Tibial artery (tissue), 4 donors: ENCODE measurements around the gene TNS3.

Source experiments
- DNase-seq, 2 donors: peaks; one replicate each; pipeline ENCODE4 v3.0.0-alpha.2; 2019
- H3K27ac ChIP-seq, 2 donors: fragments of 200-600 bp; sonication (generic) in 1 of 2; 1 replicate in 1 of 2; 2 replicates in 1 of 2; pipeline ENCODE4 v1.5.1; 2018 to 2019; ENCODE audit warnings: mild to moderate bottlenecking in 1 of 2
- H3K27me3 ChIP-seq, 2 donors: fragments of 200-600 bp; sonication (generic) in 1 of 2; one replicate each; pipeline versions ENCODE4 v1.5.1 to v1.6.0; 2016 to 2019
- H3K36me3 ChIP-seq, 3 donors: fragments of 200-600 bp; sonication (generic) in 2 of 3; one replicate each; pipeline ENCODE4 v1.5.1; 2016 to 2019; ENCODE audit warnings: mild to moderate bottlenecking in 2 of 3
- H3K4me1 ChIP-seq, 4 donors: fragments of 200-600 bp; sonication (generic) in 2 of 4; 1 replicate in 3 of 4; 2 replicates in 1 of 4; pipeline ENCODE4 v1.5.1; 2016 to 2019
- H3K4me3 ChIP-seq, 2 donors: fragments of 200-600 bp; sonication (generic) in 1 of 2; 1 replicate in 1 of 2; 2 replicates in 1 of 2; pipeline ENCODE4 v1.5.1; 2018 to 2019; ENCODE audit warnings: mild to moderate bottlenecking in 2 of 2
- H3K9me3 ChIP-seq, 3 donors: fragments of 200-600 bp; sonication (generic) in 1 of 3; one replicate each; pipeline ENCODE4 v1.5.1; 2016 to 2019
- CTCF ChIP-seq, 2 experiments: fragments of 200-600 bp in 1 of 2; fragments of 450-650 bp in 1 of 2; IDR thresholded peaks; one replicate each; pipeline ENCODE4 v1.5.1; 2017 to 2019; ENCODE audit warnings: antibody characterized with exemption in 2 of 2, mild to moderate bottlenecking in 1 of 2, moderate library complexity in 1 of 2
- intact Hi-C: fragments of 100-400 bp; cut with DNase I; formaldehyde crosslinking; loops from one replicate; pipeline ENCODE4 v1.15.0; 2023; ENCODE audit warnings: low total_unique reads

The TNS3 gene

GRCh38 chr7:47461161-47461560, 120.8 kb downstream of the TNS3 start:
- no peak for TF ChIP-seq CTCF (IDR thresholded peaks at IDR 0.05)
- no peaks in the 10 kb centered on the region for H3K9me3 ChIP-seq
- H3K36me3 ChIP-seq = no peaks in the 10 kb centered on the region
- H3K27me3 ChIP-seq = no peaks in the 10 kb centered on the region
- intact Hi-C loops = no loop called here
- H3K4me1 ChIP-seq = peaks cover 0 to 41% (median 20%) of the 10 kb centered on the region in 4 donors
- DNase-seq = peak in 1 of 2 donors; percentile 70
- no peak overlapping the region for H3K4me3 ChIP-seq
- peak overlapping the region; percentile 12 to 45 for H3K27ac ChIP-seq

- TF ChIP-seq CTCF (IDR thresholded peaks at IDR 0.05) = no peak
- Histone ChIP-seq H3K36me3 (no peaks in the 10 kb centered on the region), H3K27ac (peak overlapping the region in 1 of 2 donors; percentile 45), H3K4me3 (no peak overlapping the region), H3K27me3 (no peaks in the 10 kb centered on the region), H3K9me3 (no peaks in the 10 kb centered on the region), H3K4me1 (peaks cover 0 to 41% (median 20%) of the 10 kb centered on the region in 4 donors)
- intact Hi-C loops = no loop called here
- DNase-seq = peak in 1 of 2 donors; percentile 62
Measured at GRCh38 chr7:47460251-47460989, 121.5 kb downstream of the TNS3 start.

GRCh38 chr7:47458486-47458885, 123.4 kb downstream of the TNS3 start:
- H3K9me3 ChIP-seq = no peaks in the 10 kb centered on the region
- no peak overlapping the region for H3K4me3 ChIP-seq
- no peaks in the 10 kb centered on the region for H3K27me3 ChIP-seq
- H3K27ac ChIP-seq = peak overlapping the region; percentile 30 to 36
- intact Hi-C loops = loop anchor here (10.0 kb wide), 1 partner anchor 116 kb away; no protein-coding TSS in a partner anchor
- peaks cover 0 to 57% (median 32%) of the 10 kb centered on the region in 4 donors for H3K4me1 ChIP-seq
- no peak for DNase-seq
- H3K36me3 ChIP-seq = no peaks in the 10 kb centered on the region
- no peak for TF ChIP-seq CTCF (IDR thresholded peaks at IDR 0.05)

- Histone ChIP-seq H3K36me3 (no peaks in the 10 kb centered on the region), H3K9me3 (no peaks in the 10 kb centered on the region), H3K27me3 (no peaks in the 10 kb centered on the region), H3K27ac (peak overlapping the region; percentile 30 to 36), H3K4me1 (peaks cover 0 to 61% (median 36%) of the 10 kb centered on the region in 4 donors), H3K4me3 (no peak overlapping the region)
- intact Hi-C loops = loop anchor here (10.0 kb wide), 1 partner anchor 117 kb away; no protein-coding TSS in a partner anchor
- TF ChIP-seq CTCF (IDR thresholded peaks at IDR 0.05) = no peak
- peak; percentile 72 to 84 for DNase-seq
Measured at GRCh38 chr7:47458057-47458456, 123.9 kb downstream of the TNS3 start.

GRCh38 chr7:47456210-47456955, 125.5 kb downstream of the TNS3 start:
- H3K9me3 ChIP-seq = no peaks in the 10 kb centered on the region
- peak in 1 of 2 donors; percentile 45 for DNase-seq
- intact Hi-C loops = loop anchor here (10.0 kb wide), 1 partner anchor 118 kb away; no protein-coding TSS in a partner anchor
- no peak overlapping the region for H3K27ac ChIP-seq
- H3K4me3 ChIP-seq = no peak overlapping the region
- H3K27me3 ChIP-seq = no peaks in the 10 kb centered on the region
- TF ChIP-seq CTCF (IDR thresholded peaks at IDR 0.05) = no peak
- H3K4me1 ChIP-seq = peaks cover 0 to 68% (median 50%) of the 10 kb centered on the region in 4 donors
- no peaks in the 10 kb centered on the region for H3K36me3 ChIP-seq
